HEK293 (cell line): ENCODE data around the gene GARIN5B.

Source experiments
- CTCF ChIA-PET: fragments of 350-600 bp; formaldehyde crosslinking; extraction: SDS; loops from one replicate; lab custom pipeline; 2021; ENCODE audit warnings: antibody characterized with exemption; lab: Yijun Ruan, JAX
- POLR2A ChIA-PET: fragments of 300-600 bp; formaldehyde crosslinking; extraction: SDS; loops from one replicate; lab custom pipeline; 2020; ENCODE audit warnings: antibody characterized with exemption, inconsistent platforms; lab: Yijun Ruan, JAX
- H3K27ac ChIP-seq: fragments of 200-500 bp; sonication (Bioruptor generic); 2 replicates; pipeline ENCODE4 v1.5.1; 2014; ENCODE audit warnings: low read depth, low read length, control low read depth, inconsistent platforms; ENCODE audit errors: extremely low read depth
- H3K36me3 ChIP-seq, 2 experiments: fragments of 200-500 bp in 1 of 2; sonication (Bioruptor generic) in 1 of 2; 1 replicate in 1 of 2; 2 replicates in 1 of 2; pipeline ENCODE4 v1.5.1; 2014 to 2017; ENCODE audit warnings: inconsistent platforms in 2 of 2, low read length in 2 of 2; ENCODE audit not compliant: control insufficient read depth in 2 of 2, insufficient read depth in 1 of 2
- H3K4me1 ChIP-seq: fragments of 200-500 bp; sonication (Bioruptor generic); 2 replicates; pipeline ENCODE4 v1.5.1; 2014; ENCODE audit warnings: mild to moderate bottlenecking, low read length, inconsistent platforms; ENCODE audit not compliant: control insufficient read depth, insufficient read depth
- H3K4me3 ChIP-seq: 2 replicates; pipeline ENCODE4 v1.5.1; 2011; ENCODE audit warnings: low read depth, mild to moderate bottlenecking, control low read depth, low read length, moderate library complexity
- H3K9me3 ChIP-seq: fragments of 200-500 bp; sonication (Bioruptor generic); 2 replicates; pipeline ENCODE4 v1.5.1; 2014; ENCODE audit warnings: low read depth, low read length, inconsistent platforms; ENCODE audit not compliant: control insufficient read depth, insufficient read depth
- BCL11A ChIP-seq: fragments of 450-650 bp; formaldehyde crosslinking; IDR thresholded peaks from 2 replicates; pipeline ENCODE4 v1.5.1; 2016; ENCODE audit warnings: low read depth, missing biosample characterization, missing genetic modification characterization
- KLF9 ChIP-seq: fragments of 450-650 bp; formaldehyde crosslinking; IDR thresholded peaks from 2 replicates; pipeline ENCODE4 v1.5.1; 2016; ENCODE audit warnings: missing biosample characterization, missing genetic modification characterization, low read depth
- ZFP69B ChIP-seq: fragments of 450-650 bp; formaldehyde crosslinking; IDR thresholded peaks from 2 replicates; pipeline ENCODE4 v1.5.1; 2016; ENCODE audit warnings: missing biosample characterization, missing genetic modification characterization
- ZNF10 ChIP-seq: fragments of 450-650 bp; formaldehyde crosslinking; IDR thresholded peaks from 2 replicates; pipeline ENCODE4 v1.5.1; 2017; ENCODE audit warnings: missing biosample characterization, missing genetic modification characterization
- ZNF16 ChIP-seq: fragments of 450-650 bp; formaldehyde crosslinking; IDR thresholded peaks from 2 replicates; pipeline ENCODE4 v1.5.1; 2016; ENCODE audit warnings: low read depth, missing biosample characterization, missing genetic modification characterization
- ZNF600 ChIP-seq: fragments of 450-650 bp; formaldehyde crosslinking; IDR thresholded peaks from 2 replicates; pipeline ENCODE4 v1.5.1; 2016; ENCODE audit warnings: missing biosample characterization, missing genetic modification characterization
- ZNF660 ChIP-seq: fragments of 450-650 bp; IDR thresholded peaks from 2 replicates; pipeline ENCODE4 v1.5.1; 2018; ENCODE audit warnings: missing biosample characterization, mild to moderate bottlenecking, missing genetic modification characterization
- ZNF664 ChIP-seq: fragments of 450-650 bp; formaldehyde crosslinking; IDR thresholded peaks from 2 replicates; pipeline ENCODE4 v1.5.1; 2016; ENCODE audit warnings: missing biosample characterization, missing genetic modification characterization
- ZNF785 ChIP-seq: fragments of 450-650 bp; formaldehyde crosslinking; IDR thresholded peaks from 2 replicates; pipeline ENCODE4 v1.5.1; 2016; ENCODE audit warnings: missing biosample characterization, missing genetic modification characterization
- TF ChIP-seq, protein P1 (sequence below): fragments of 450-650 bp; IDR thresholded peaks from 2 replicates; pipeline ENCODE4 v1.5.1; 2018; ENCODE audit warnings: missing biosample characterization, missing genetic modification characterization
- TF ChIP-seq, protein P2 (sequence below): fragments of 450-650 bp; formaldehyde crosslinking; IDR thresholded peaks from 2 replicates; pipeline ENCODE4 v1.5.1; 2017; ENCODE audit warnings: missing biosample characterization, missing genetic modification characterization
- TF ChIP-seq, protein P3 (sequence below): fragments of 450-650 bp; formaldehyde crosslinking; conservative IDR thresholded peaks from 2 replicates; pipeline ENCODE4 v1.5.1; 2016; ENCODE audit warnings: low read depth, missing biosample characterization, missing genetic modification characterization

Gene GARIN5B

DNA sequence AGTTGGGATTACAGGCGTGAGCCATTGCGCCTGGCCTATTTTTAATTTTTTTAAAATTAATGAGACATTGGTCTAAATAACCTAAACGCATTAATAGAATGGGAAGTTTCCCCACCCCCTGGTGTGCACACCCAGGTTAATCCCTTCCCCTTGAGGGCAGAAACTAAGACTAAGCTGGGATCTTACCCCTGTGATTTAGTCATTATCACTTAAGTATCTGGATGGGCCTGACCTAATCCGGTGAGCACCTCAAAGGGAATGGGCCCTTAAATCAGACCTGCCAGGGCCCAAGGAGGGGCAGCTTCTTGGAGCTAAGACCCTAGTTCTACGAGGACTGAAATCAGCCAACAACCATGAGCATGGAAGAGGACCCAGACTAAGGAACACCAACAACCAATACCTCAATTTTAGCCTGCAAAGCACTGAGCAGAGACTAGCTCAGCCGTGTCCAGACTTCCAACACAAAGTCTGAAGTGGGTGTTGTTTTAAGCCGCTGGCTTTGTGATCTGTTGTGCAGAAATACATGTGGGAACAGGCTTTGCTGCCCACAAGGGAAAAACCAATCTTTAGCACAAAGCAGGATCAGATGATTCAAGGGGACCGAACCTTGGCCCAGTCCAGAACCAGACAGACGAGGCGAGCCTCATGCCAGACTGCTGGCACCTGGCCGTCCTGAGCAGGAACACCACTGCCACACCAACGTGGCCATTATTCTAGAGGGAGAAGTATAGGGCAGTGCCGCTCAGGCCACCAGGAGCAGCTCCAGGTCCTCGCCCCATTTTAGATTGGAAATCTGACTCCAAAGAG is 37.4 kb upstream of the GARIN5B start:
- Histone ChIP-seq H3K36me3 (peaks cover 36 to 49% of the 10 kb centered on the region in 2 experiments), H3K4me3 (no peak overlapping the region), H3K4me1 (no peaks in the 10 kb centered on the region; the same call in 1 of the 2 replicates), H3K9me3 (no peaks in the 10 kb centered on the region), H3K27ac (peak overlapping the region; percentile 11; the same call in 1 of the 2 replicates)
- ChIA-PET POLR2A (interaction anchor here (0.8 to 3.9 kb wide), 12 partner anchors 7 to 259 kb away, joined by 3 to 62 read pairs (median 4); partner anchors contain the start of genes HSPBP1, KMT5C, RPL28 and UBE2S), CTCF (interaction anchor here (0.9 to 1.5 kb wide), 2 partner anchors 80 to 259 kb away, joined by 3 to 4 read pairs; no protein-coding TSS in a partner anchor)
- no peak for TF ChIP-seq ZNF785
- TF ChIP-seq ZNF664 (tag by site-specific recombination) = peak; percentile 47; the same call in 1 of the 2 replicates
- TF ChIP-seq ZNF10 (tag by site-specific recombination) = peak; percentile 99
- peak; percentile 9; the same call in 1 of the 2 replicates for TF ChIP-seq ZNF660 (tag by site-specific recombination)
- TF ChIP-seq, protein P1, sequence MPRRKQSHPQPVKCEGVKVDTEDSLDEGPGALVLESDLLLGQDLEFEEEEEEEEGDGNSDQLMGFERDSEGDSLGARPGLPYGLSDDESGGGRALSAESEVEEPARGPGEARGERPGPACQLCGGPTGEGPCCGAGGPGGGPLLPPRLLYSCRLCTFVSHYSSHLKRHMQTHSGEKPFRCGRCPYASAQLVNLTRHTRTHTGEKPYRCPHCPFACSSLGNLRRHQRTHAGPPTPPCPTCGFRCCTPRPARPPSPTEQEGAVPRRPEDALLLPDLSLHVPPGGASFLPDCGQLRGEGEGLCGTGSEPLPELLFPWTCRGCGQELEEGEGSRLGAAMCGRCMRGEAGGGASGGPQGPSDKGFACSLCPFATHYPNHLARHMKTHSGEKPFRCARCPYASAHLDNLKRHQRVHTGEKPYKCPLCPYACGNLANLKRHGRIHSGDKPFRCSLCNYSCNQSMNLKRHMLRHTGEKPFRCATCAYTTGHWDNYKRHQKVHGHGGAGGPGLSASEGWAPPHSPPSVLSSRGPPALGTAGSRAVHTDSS (tag by site-specific recombination) = no peak
- peak; percentile 80 for TF ChIP-seq ZNF600 (tag by site-specific recombination)

DNA sequence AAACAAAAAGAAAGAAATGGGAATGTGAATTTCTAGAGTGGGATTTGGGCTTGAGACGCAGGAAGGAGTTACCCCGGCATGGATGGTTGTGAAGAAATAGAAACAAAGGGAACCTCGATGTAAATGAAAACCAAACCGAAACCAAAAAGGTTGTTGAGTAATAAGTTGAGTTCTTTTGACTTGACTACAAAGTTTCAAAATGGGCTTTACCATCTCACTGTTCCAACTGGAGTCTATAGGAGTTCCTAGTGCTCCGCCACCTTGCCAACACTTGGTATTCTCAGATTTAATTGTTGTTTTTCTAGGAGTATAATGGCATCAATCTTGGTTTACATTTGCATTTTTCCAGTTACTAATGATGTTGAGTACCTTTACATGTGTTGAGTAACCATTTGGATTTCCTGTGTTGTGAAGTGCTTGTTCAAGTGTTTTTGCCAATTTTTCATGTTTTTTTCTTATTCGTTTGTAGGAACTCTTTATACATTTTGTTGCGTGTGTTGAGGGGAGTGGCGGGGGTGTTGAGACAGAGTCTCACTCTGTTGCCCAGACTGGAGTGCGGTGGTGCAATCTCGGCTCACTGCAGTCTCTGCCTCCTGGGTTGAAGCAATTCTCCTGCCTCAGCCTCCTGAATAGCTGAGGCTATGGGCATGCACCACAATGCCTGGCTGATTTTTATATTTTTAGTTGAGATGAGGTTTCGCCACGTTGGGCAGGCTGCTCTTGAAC is 35.3 kb upstream of the GARIN5B start:
- Histone ChIP-seq H3K9me3 (no peaks in the 10 kb centered on the region), H3K4me3 (no peak overlapping the region), H3K4me1 (no peaks in the 10 kb centered on the region; the same call in 1 of the 2 replicates), H3K36me3 (peaks cover 19 to 29% of the 10 kb centered on the region in 2 experiments), H3K27ac (no peak overlapping the region)
- ChIA-PET CTCF (no interaction called here), POLR2A (interaction anchor here (0.8 to 3.9 kb wide), 7 partner anchors 9 to 214 kb away, joined by 3 to 62 read pairs (median 12); partner anchors contain the start of genes ISOC2, KMT5C, PPP6R1 and RPL28)
- TF ChIP-seq ZNF664 (tag by site-specific recombination) (0 out of 2 replicates have a peak, but pooled peaks have one; percentile 8), KLF9 (tag by site-specific recombination) (no peak), ZNF10 (tag by site-specific recombination) (peak; percentile 5; the same call in 1 of the 2 replicates), BCL11A (tag by site-specific recombination) (no peak), ZFP69B (no peak), ZNF16 (tag by site-specific recombination) (no peak)
- TF ChIP-seq, protein P2, sequence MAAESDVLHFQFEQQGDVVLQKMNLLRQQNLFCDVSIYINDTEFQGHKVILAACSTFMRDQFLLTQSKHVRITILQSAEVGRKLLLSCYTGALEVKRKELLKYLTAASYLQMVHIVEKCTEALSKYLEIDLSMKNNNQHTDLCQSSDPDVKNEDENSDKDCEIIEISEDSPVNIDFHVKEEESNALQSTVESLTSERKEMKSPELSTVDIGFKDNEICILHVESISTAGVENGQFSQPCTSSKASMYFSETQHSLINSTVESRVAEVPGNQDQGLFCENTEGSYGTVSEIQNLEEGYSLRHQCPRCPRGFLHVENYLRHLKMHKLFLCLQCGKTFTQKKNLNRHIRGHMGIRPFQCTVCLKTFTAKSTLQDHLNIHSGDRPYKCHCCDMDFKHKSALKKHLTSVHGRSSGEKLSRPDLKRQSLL = no peak
- TF ChIP-seq, protein P3, sequence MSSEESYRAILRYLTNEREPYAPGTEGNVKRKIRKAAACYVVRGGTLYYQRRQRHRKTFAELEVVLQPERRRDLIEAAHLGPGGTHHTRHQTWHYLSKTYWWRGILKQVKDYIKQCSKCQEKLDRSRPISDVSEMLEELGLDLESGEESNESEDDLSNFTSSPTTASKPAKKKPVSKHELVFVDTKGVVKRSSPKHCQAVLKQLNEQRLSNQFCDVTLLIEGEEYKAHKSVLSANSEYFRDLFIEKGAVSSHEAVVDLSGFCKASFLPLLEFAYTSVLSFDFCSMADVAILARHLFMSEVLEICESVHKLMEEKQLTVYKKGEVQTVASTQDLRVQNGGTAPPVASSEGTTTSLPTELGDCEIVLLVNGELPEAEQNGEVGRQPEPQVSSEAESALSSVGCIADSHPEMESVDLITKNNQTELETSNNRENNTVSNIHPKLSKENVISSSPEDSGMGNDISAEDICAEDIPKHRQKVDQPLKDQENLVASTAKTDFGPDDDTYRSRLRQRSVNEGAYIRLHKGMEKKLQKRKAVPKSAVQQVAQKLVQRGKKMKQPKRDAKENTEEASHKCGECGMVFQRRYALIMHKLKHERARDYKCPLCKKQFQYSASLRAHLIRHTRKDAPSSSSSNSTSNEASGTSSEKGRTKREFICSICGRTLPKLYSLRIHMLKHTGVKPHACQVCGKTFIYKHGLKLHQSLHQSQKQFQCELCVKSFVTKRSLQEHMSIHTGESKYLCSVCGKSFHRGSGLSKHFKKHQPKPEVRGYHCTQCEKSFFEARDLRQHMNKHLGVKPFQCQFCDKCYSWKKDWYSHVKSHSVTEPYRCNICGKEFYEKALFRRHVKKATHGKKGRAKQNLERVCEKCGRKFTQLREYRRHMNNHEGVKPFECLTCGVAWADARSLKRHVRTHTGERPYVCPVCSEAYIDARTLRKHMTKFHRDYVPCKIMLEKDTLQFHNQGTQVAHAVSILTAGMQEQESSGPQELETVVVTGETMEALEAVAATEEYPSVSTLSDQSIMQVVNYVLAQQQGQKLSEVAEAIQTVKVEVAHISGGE (tag by site-specific recombination) = no peak
